Measurements from ENCODE around the gene TBCCD1. TPM values are rescaled to one million over a fixed set of nuclear protein-coding genes. Genes with fewer than 3 reads are reported as not detected.

The TBCCD1 gene
- total RNA-seq, 1 experiment from 2014 or later = 20.1 TPM

- no TSS peak for BruUV-seq (replicated peaks)
- Histone ChIP-seq H3K4me3 (ENCODE audit: low read depth, low read length, poor library complexity, severe bottlenecking) (no peak overlapping the region), H3K27ac (ENCODE audit: low read depth, low read length, poor library complexity, severe bottlenecking) (no peak overlapping the region), H3K27me3 (replicated peaks; ENCODE audit: insufficient read depth, low read depth, low read length, poor library complexity) (peaks cover 3% of the 10 kb centered on the region), H3K36me3 (ENCODE audit: insufficient read depth, low read length, poor library complexity, severe bottlenecking) (no peaks in the 10 kb centered on the region), H3K4me1 (ENCODE audit: insufficient read depth, low read length, poor library complexity, severe bottlenecking) (no peaks in the 10 kb centered on the region), H3K9me3 (ENCODE audit: low read depth, low read length, poor library complexity, severe bottlenecking) (no peaks in the 10 kb centered on the region)
- intact Hi-C loops (cut with micrococcal nuclease; ENCODE audit: unreplicated experiment) = no loop called here
- ChIA-PET CTCF (no interaction called here), POLR2A (ENCODE audit: low non-redundant PET) (no interaction called here)
- no peak for DNase-seq (ENCODE audit: low spot score)
- no peak for TF ChIP-seq CTCF (conservative IDR thresholded peaks at IDR 0.05; ENCODE audit: low read depth, low read length)
- no peak for TF ChIP-seq EZH2 (IDR thresholded peaks at IDR 0.05; ENCODE audit: borderline replicate concordance, low read depth, low read length, poor library complexity, severe bottlenecking)
These were observed 54.4 kb downstream of the TBCCD1 start for GRCh38 chr3:186512570-186513302.

- no TSS peak for BruUV-seq (replicated peaks)
- intact Hi-C loops (cut with micrococcal nuclease; ENCODE audit: unreplicated experiment) = no loop called here
- no peak for DNase-seq (ENCODE audit: low spot score)
- Histone ChIP-seq H3K27me3 (replicated peaks; ENCODE audit: insufficient read depth, low read depth, low read length, poor library complexity) (peaks cover 3% of the 10 kb centered on the region), H3K4me3 (ENCODE audit: low read depth, low read length, poor library complexity, severe bottlenecking) (no peak overlapping the region), H3K27ac (ENCODE audit: low read depth, low read length, poor library complexity, severe bottlenecking) (no peak overlapping the region), H3K4me1 (ENCODE audit: insufficient read depth, low read length, poor library complexity, severe bottlenecking) (no peaks in the 10 kb centered on the region), H3K36me3 (ENCODE audit: insufficient read depth, low read length, poor library complexity, severe bottlenecking) (no peaks in the 10 kb centered on the region), H3K9me3 (ENCODE audit: low read depth, low read length, poor library complexity, severe bottlenecking) (no peaks in the 10 kb centered on the region)
- ChIA-PET CTCF (no interaction called here), POLR2A (ENCODE audit: low non-redundant PET) (no interaction called here)
- no peak for TF ChIP-seq EZH2 (IDR thresholded peaks at IDR 0.05; ENCODE audit: borderline replicate concordance, low read depth, low read length, poor library complexity, severe bottlenecking)
- no peak for TF ChIP-seq CTCF (conservative IDR thresholded peaks at IDR 0.05; ENCODE audit: low read depth, low read length)
These were observed 55.4 kb downstream of the TBCCD1 start for GRCh38 chr3:186511702-186512101.

GRCh38 chr3:186511245-186511644, 55.9 kb downstream of the TBCCD1 start:
- intact Hi-C loops (cut with micrococcal nuclease; ENCODE audit: unreplicated experiment) = no loop called here
- POLR2A ChIA-PET (ENCODE audit: low non-redundant PET) = no interaction called here
- BruUV-seq (replicated peaks) = no TSS peak
- CTCF ChIA-PET = no interaction called here
- H3K36me3 ChIP-seq (ENCODE audit: insufficient read depth, low read length, poor library complexity, severe bottlenecking) = no peaks in the 10 kb centered on the region
- no peak overlapping the region for H3K27ac ChIP-seq (ENCODE audit: low read depth, low read length, poor library complexity, severe bottlenecking)
- H3K4me1 ChIP-seq (ENCODE audit: insufficient read depth, low read length, poor library complexity, severe bottlenecking) = no peaks in the 10 kb centered on the region
- DNase-seq (ENCODE audit: low spot score) = no peak
- H3K4me3 ChIP-seq (ENCODE audit: low read depth, low read length, poor library complexity, severe bottlenecking) = no peak overlapping the region
- H3K27me3 ChIP-seq (replicated peaks; ENCODE audit: insufficient read depth, low read depth, low read length, poor library complexity) = peaks cover 3% of the 10 kb centered on the region
- TF ChIP-seq EZH2 (IDR thresholded peaks at IDR 0.05; ENCODE audit: borderline replicate concordance, low read depth, low read length, poor library complexity, severe bottlenecking) (no peak), CTCF (conservative IDR thresholded peaks at IDR 0.05; ENCODE audit: low read depth, low read length) (no peak)
- H3K9me3 ChIP-seq (ENCODE audit: low read depth, low read length, poor library complexity, severe bottlenecking) = no peaks in the 10 kb centered on the region

Data from A673 (cell line).